Left renal pelvis (tissue), 4 donors: ENCODE results near the gene TYSND1. TPM values are rescaled to one million over a fixed set of nuclear protein-coding genes. Genes with fewer than 3 reads are reported as not detected.
A peak's percentile ranks its signal among the peaks of the same experiment; 100 is the strongest.
"Not testable (repeated sequence)": the region's sequence is repeated elsewhere in the genome, so short reads cannot be mapped to it uniquely, and the experiment has no call there.

Experiments
- DNase-seq, 4 donors: peaks; one replicate each; pipeline ENCODE4 v3.0.0-alpha.2; 2013; ENCODE audit warnings: low read depth in 4 of 4, low spot score in 3 of 4
- polyA plus RNA-seq, 4 donors: library from polyadenylated mRNA; unstranded; fragments of 120-200 nt; gene quantifications; one replicate each; pipeline ENCODE4 v1.2.1, GENCODE V29; 2013; ENCODE audit not compliant: insufficient read length in 4 of 4

Gene TYSND1
- polyA plus RNA-seq, 4 donors: 5.1 to 16.1 (median 10.8) TPM

- DNase-seq: no peak
These were observed 19.9 kb upstream of the TYSND1 start for GRCh38 chr10:70166394-70166793.

GRCh38 chr10:70164163-70164562 is 17.7 kb upstream of the TYSND1 start:
- DNase-seq: no peak

- no peak for DNase-seq
These were observed 16.9 kb upstream of the TYSND1 start for GRCh38 chr10:70163448-70163847.

- DNase-seq: no peak
These were observed 16.3 kb upstream of the TYSND1 start for GRCh38 chr10:70162892-70163201.

GRCh38 chr10:70162151-70162891 is 15.8 kb upstream of the TYSND1 start:
- no peak for DNase-seq

- DNase-seq: no peak
These were observed 14.3 kb upstream of the TYSND1 start for GRCh38 chr10:70160798-70161197.

GRCh38 chr10:70159366-70159765 is 12.9 kb upstream of the TYSND1 start:
- DNase-seq: not testable (repeated sequence)

- no peak for DNase-seq
These were observed 11.6 kb upstream of the TYSND1 start for GRCh38 chr10:70158113-70158512.

GRCh38 chr10:70155255-70155838 is 8.8 kb upstream of the TYSND1 start:
- DNase-seq: no peak

- DNase-seq: no peak
These were observed 2.0 kb upstream of the TYSND1 start for GRCh38 chr10:70148516-70148915.

GRCh38 chr10:70147259-70147625 is 742 bp upstream of the TYSND1 start:
- no peak for DNase-seq

- DNase-seq: peak in 1 of 4 donors; percentile 35
These were observed 623 bp downstream of the TYSND1 start for GRCh38 chr10:70145666-70146488.

- no peak for DNase-seq
These were observed 1.3 kb downstream of the TYSND1 start for GRCh38 chr10:70145166-70145665.

GRCh38 chr10:70144372-70145110 is 2.0 kb downstream of the TYSND1 start:
- DNase-seq: no peak

GRCh38 chr10:70142555-70142954 is 3.9 kb downstream of the TYSND1 start:
- DNase-seq: no peak

- DNase-seq: no peak
These were observed 6.2 kb downstream of the TYSND1 start for GRCh38 chr10:70140297-70140696.

GRCh38 chr10:70139997-70140250 is 6.6 kb downstream of the TYSND1 start:
- no peak for DNase-seq

GRCh38 chr10:70139151-70139996 is 7.1 kb downstream of the TYSND1 start:
- DNase-seq: no peak

- no peak for DNase-seq
These were observed 8.3 kb downstream of the TYSND1 start for GRCh38 chr10:70137927-70138883.
